Liver (tissue), 9 donors: ENCODE data around the gene TMEM19. TPM values are rescaled to one million over a fixed set of nuclear protein-coding genes. Genes with fewer than 3 reads are reported as not detected.

Experiments
- DNase-seq: peaks from one replicate; pipeline ENCODE4 v3.0.0-alpha.2; 2017; ENCODE audit warnings: low spot score
- H3K27ac ChIP-seq, 2 donors: one replicate each; pipeline ENCODE4 v1.7.0; 2013; ENCODE audit warnings: inconsistent platforms in 2 of 2, low read length in 2 of 2, control low read depth in 1 of 2, low read depth in 1 of 2, mild to moderate bottlenecking in 1 of 2
- H3K27me3 ChIP-seq, 4 donors: one replicate each; pipeline versions ENCODE4 v1.6.1 to v1.7.0; 2013; ENCODE audit warnings: low read length in 3 of 4, inconsistent platforms in 1 of 4, mild to moderate bottlenecking in 1 of 4, moderate library complexity in 1 of 4; ENCODE audit not compliant: control insufficient read depth in 4 of 4, insufficient read depth in 4 of 4
- H3K36me3 ChIP-seq, 4 donors: one replicate each; pipeline versions ENCODE4 v1.6.1 to v1.7.0; 2013; ENCODE audit warnings: low read length in 3 of 4, mild to moderate bottlenecking in 3 of 4, low read depth in 1 of 4, moderate library complexity in 1 of 4; ENCODE audit not compliant: control insufficient read depth in 4 of 4, insufficient read depth in 3 of 4
- H3K4me1 ChIP-seq, 4 donors: one replicate each; pipeline versions ENCODE4 v1.6.1 to v1.7.0; 2013; ENCODE audit warnings: low read length in 3 of 4, mild to moderate bottlenecking in 3 of 4, moderate library complexity in 1 of 4; ENCODE audit not compliant: control insufficient read depth in 4 of 4, insufficient read depth in 4 of 4
- H3K4me3 ChIP-seq, 3 donors: one replicate each; pipeline versions ENCODE4 v1.6.1 to v1.7.0; 2013; ENCODE audit warnings: low read length in 3 of 3, control low read depth in 1 of 3, low read depth in 1 of 3, mild to moderate bottlenecking in 1 of 3
- H3K9ac ChIP-seq, 2 donors: one replicate each; pipeline ENCODE4 v1.7.0; 2013; ENCODE audit warnings: low read length in 2 of 2, mild to moderate bottlenecking in 2 of 2, moderate library complexity in 2 of 2, control low read depth in 1 of 2, low read depth in 1 of 2
- H3K9me3 ChIP-seq, 4 donors: one replicate each; pipeline versions ENCODE4 v1.6.1 to v1.7.0; 2013; ENCODE audit warnings: low read length in 3 of 4; ENCODE audit not compliant: control insufficient read depth in 4 of 4
- EGR1 ChIP-seq, 2 donors: IDR thresholded peaks; 2 replicates each; pipeline ENCODE4 v1.6.1; 2016 to 2018; ENCODE audit warnings: antibody characterized with exemption in 2 of 2, low read depth in 2 of 2
- FOXA1 ChIP-seq: IDR thresholded peaks from 2 replicates; pipeline ENCODE4 v1.6.1; 2016; ENCODE audit warnings: antibody characterized with exemption
- FOXA2 ChIP-seq: IDR thresholded peaks from 2 replicates; pipeline ENCODE4 v1.6.1; 2016; ENCODE audit warnings: antibody characterized with exemption
- GABPA ChIP-seq, 2 donors: IDR thresholded peaks in 1 of 2; conservative IDR thresholded peaks in 1 of 2; 2 replicates each; pipeline ENCODE4 v1.6.1; 2016; ENCODE audit warnings: antibody characterized with exemption in 2 of 2, mild to moderate bottlenecking in 1 of 2, moderate library complexity in 1 of 2
- HNF4A ChIP-seq, 2 donors: conservative IDR thresholded peaks; 2 replicates each; pipeline ENCODE4 v1.6.1; 2016; ENCODE audit warnings: antibody characterized with exemption in 2 of 2, mild to moderate bottlenecking in 2 of 2
- HNF4G ChIP-seq: IDR thresholded peaks from 2 replicates; pipeline ENCODE4 v1.6.1; 2016; ENCODE audit warnings: antibody characterized with exemption
- JUND ChIP-seq, 2 donors: IDR thresholded peaks; 2 replicates each; pipeline ENCODE4 v1.6.1; 2016; ENCODE audit warnings: antibody characterized with exemption in 2 of 2
- MAX ChIP-seq: IDR thresholded peaks from 2 replicates; pipeline ENCODE4 v1.6.1; 2016; ENCODE audit warnings: antibody characterized with exemption
- NR2F2 ChIP-seq: IDR thresholded peaks from 2 replicates; pipeline ENCODE4 v1.6.1; 2016; ENCODE audit warnings: antibody characterized with exemption
- RAD21 ChIP-seq, 2 donors: IDR thresholded peaks; 2 replicates each; pipeline ENCODE4 v1.6.1; 2016; ENCODE audit warnings: antibody characterized with exemption in 2 of 2, mild to moderate bottlenecking in 2 of 2
- RXRA ChIP-seq, 2 donors: IDR thresholded peaks; 2 replicates each; pipeline ENCODE4 v1.6.1; 2017 to 2018; ENCODE audit warnings: antibody characterized with exemption in 2 of 2, mild to moderate bottlenecking in 1 of 2
- SP1 ChIP-seq: IDR thresholded peaks from 2 replicates; pipeline ENCODE4 v1.6.1; 2018; ENCODE audit warnings: antibody characterized with exemption, mild to moderate bottlenecking
- TAF1 ChIP-seq: conservative IDR thresholded peaks from 2 replicates; pipeline ENCODE4 v1.6.1; 2016; ENCODE audit warnings: antibody characterized with exemption, mild to moderate bottlenecking
- YY1 ChIP-seq: IDR thresholded peaks from 2 replicates; pipeline ENCODE4 v1.6.1; 2016; ENCODE audit warnings: antibody characterized with exemption, mild to moderate bottlenecking
- WGBS: extraction: QIAGEN DNeasy Blood & Tissue Kit; methylation state at CpG from one replicate; pipeline ENCODE4 v1.1.7; 2013; 5-methylcytosine and 5-hydroxymethylcytosine counted together
- polyA plus RNA-seq, 2 donors: library from polyadenylated mRNA; stranded (reverse) in 1 of 2; unstranded in 1 of 2; fragments of 200-250 nt in 1 of 2; fragments of >200 nt in 1 of 2; fragmentation: Nextera tagmentation in 1 of 2; extraction: Ambion mirVana in 1 of 2; gene quantifications; one replicate each; pipeline versions ENCODE4 v1.2.1 to v1.2.3, GENCODE V29; 2013 to 2015
- total RNA-seq, 2 donors: library from RNA; depleted of rRNA; stranded (reverse); fragments of >200 nt; gene quantifications; one replicate each; pipeline ENCODE4 v1.2.3, GENCODE V29; 2014
- TF ChIP-seq, protein P1 (sequence below): fragments of 150-350 bp; IDR thresholded peaks from 2 replicates; pipeline ENCODE4 v1.5.1; 2017; ENCODE audit warnings: improper control_type of control experiment, low read depth, low read length; ENCODE audit not compliant: missing input control
- TF ChIP-seq, protein P2 (sequence below): IDR thresholded peaks from 2 replicates; pipeline ENCODE4 v1.6.1; 2016; ENCODE audit warnings: antibody characterized with exemption
- donor health status: healthy.
- donor health status: healthy.
- donor health status: healthy.
- donor health status: healthy.
- donor health status: healthy.

TMEM19 gene
- total and polyA plus RNA-seq, 4 donors = 9.5 to 30.0 (median 11.4) TPM

- TF ChIP-seq, protein P1, sequence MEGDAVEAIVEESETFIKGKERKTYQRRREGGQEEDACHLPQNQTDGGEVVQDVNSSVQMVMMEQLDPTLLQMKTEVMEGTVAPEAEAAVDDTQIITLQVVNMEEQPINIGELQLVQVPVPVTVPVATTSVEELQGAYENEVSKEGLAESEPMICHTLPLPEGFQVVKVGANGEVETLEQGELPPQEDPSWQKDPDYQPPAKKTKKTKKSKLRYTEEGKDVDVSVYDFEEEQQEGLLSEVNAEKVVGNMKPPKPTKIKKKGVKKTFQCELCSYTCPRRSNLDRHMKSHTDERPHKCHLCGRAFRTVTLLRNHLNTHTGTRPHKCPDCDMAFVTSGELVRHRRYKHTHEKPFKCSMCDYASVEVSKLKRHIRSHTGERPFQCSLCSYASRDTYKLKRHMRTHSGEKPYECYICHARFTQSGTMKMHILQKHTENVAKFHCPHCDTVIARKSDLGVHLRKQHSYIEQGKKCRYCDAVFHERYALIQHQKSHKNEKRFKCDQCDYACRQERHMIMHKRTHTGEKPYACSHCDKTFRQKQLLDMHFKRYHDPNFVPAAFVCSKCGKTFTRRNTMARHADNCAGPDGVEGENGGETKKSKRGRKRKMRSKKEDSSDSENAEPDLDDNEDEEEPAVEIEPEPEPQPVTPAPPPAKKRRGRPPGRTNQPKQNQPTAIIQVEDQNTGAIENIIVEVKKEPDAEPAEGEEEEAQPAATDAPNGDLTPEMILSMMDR = no peak
- TF ChIP-seq GABPA (IDR thresholded peaks at IDR 0.05 in 1 of 2, conservative IDR thresholded peaks at IDR 0.05 in 1 of 2) = no peak
- TF ChIP-seq FOXA2 = no peak
- no peak for TF ChIP-seq EGR1 (IDR thresholded peaks at IDR 0.05; ENCODE audit: low read depth in 2 of 2)
- no peak for TF ChIP-seq FOXA1
- TF ChIP-seq RXRA (IDR thresholded peaks at IDR 0.05) = no peak
These were observed 39.4 kb upstream of the TMEM19 start (continued) for GRCh38 chr12:71646512-71646911.

DNA sequence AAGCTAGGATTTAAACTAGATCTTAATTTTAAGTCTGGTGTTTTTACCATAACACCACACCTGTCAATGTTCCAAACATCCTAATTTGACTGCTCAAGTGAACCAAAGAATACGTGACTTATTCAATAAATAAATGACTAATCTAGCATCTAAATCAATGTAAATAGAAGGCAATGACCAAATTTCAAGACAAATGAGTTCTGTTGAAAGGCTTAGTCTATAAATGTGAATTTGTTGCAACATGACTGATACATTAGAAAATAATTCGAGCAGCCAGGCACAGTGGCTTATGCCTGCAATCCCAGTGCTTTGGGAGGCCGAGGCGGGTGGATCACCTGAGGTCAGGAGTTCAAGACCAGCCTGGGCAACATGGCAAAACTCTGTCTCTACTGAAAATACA lies 37.3 kb upstream of the TMEM19 start:
- Histone ChIP-seq H3K27ac (no peak overlapping the region), H3K9ac (no peak overlapping the region), H3K9me3 (no peaks in the 10 kb centered on the region), H3K36me3 (peaks cover 4 to 38% (median 25%) of the 10 kb centered on the region in 4 donors), H3K27me3 (no peaks in the 10 kb centered on the region), H3K4me1 (no peaks in the 10 kb centered on the region), H3K4me3 (no peak overlapping the region)
- 92% methylated on average over 4 of the region's 4 CpGs for WGBS
- TF ChIP-seq MAX (no peak), NR2F2 (no peak), RXRA (IDR thresholded peaks at IDR 0.05) (no peak), EGR1 (IDR thresholded peaks at IDR 0.05; ENCODE audit: low read depth in 2 of 2) (no peak), HNF4G (no peak)
- no peak for DNase-seq

DNA sequence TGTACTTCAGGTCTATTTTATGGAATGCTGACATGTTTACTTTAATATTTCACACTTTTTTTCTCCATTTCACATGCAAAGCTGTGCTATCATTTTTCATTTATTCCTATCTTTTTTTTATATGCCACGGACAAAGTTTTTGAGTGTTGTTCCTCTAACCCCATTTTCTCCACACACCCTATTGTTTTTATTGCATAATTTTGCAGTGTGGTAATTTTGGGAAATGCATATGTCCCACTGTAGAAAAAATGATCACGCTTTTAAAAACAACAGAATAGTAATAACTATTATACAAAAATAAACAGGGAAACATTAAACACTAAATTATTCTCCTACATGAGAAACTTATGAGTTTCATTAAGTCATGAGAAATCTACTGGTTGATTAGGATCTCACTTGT lies 36.5 kb upstream of the TMEM19 start:
- TF ChIP-seq RXRA (IDR thresholded peaks at IDR 0.05) (no peak), HNF4A (conservative IDR thresholded peaks at IDR 0.05) (no peak), FOXA2 (no peak), EGR1 (IDR thresholded peaks at IDR 0.05; ENCODE audit: low read depth in 2 of 2) (no peak), YY1 (no peak), SP1 (no peak), TAF1 (no peak), NR2F2 (no peak), FOXA1 (no peak), JUND (IDR thresholded peaks at IDR 0.05) (no peak), RAD21 (IDR thresholded peaks at IDR 0.05) (no peak)
- TF ChIP-seq, protein P1 = no peak
- TF ChIP-seq, protein P2, sequence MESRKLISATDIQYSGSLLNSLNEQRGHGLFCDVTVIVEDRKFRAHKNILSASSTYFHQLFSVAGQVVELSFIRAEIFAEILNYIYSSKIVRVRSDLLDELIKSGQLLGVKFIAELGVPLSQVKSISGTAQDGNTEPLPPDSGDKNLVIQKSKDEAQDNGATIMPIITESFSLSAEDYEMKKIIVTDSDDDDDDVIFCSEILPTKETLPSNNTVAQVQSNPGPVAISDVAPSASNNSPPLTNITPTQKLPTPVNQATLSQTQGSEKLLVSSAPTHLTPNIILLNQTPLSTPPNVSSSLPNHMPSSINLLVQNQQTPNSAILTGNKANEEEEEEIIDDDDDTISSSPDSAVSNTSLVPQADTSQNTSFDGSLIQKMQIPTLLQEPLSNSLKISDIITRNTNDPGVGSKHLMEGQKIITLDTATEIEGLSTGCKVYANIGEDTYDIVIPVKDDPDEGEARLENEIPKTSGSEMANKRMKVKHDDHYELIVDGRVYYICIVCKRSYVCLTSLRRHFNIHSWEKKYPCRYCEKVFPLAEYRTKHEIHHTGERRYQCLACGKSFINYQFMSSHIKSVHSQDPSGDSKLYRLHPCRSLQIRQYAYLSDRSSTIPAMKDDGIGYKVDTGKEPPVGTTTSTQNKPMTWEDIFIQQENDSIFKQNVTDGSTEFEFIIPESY = no peak
- Histone ChIP-seq H3K9ac (no peak overlapping the region), H3K27me3 (no peaks in the 10 kb centered on the region), H3K4me1 (no peaks in the 10 kb centered on the region), H3K9me3 (no peaks in the 10 kb centered on the region), H3K36me3 (peaks cover 4 to 32% (median 19%) of the 10 kb centered on the region in 4 donors), H3K4me3 (no peak overlapping the region), H3K27ac (no peak overlapping the region)
- 85% methylated on average over 2 of the region's 2 CpGs for WGBS
- DNase-seq = no peak
